HG03460 (cell line): ENCODE data around the gene ARF6.
"Not testable (repeated sequence)": the region's sequence is repeated elsewhere in the genome, so short reads cannot be mapped to it uniquely, and the experiment has no call there.

ENCODE experiments used
- ATAC-seq: cut with Tn5 transposase; IDR thresholded peaks from one replicate; pipeline ENCODE4 v1.9.1; 2021; ENCODE audit not compliant: unreplicated experiment

Gene ARF6

GRCh38 chr14:49902679-49903246 is 9.9 kb downstream of the ARF6 start:
- not testable (repeated sequence) for ATAC-seq

- no peak for ATAC-seq
Measured at GRCh38 chr14:49904270-49904669, 11.4 kb downstream of the ARF6 start.

GRCh38 chr14:49905989-49906388 is 13.1 kb downstream of the ARF6 start:
- no peak for ATAC-seq

GRCh38 chr14:49907186-49907585 is 14.3 kb downstream of the ARF6 start:
- no peak for ATAC-seq

GRCh38 chr14:49908433-49908782 is 15.5 kb downstream of the ARF6 start:
- no peak for ATAC-seq

GRCh38 chr14:49909016-49909415 is 16.1 kb downstream of the ARF6 start:
- no peak for ATAC-seq

GRCh38 chr14:49915085-49915484 is 22.2 kb downstream of the ARF6 start:
- no peak for ATAC-seq

GRCh38 chr14:49918706-49919105 is 25.8 kb downstream of the ARF6 start:
- ATAC-seq, result no peak

GRCh38 chr14:49919825-49920659 is 27.2 kb downstream of the ARF6 start:
- no peak for ATAC-seq

GRCh38 chr14:49920935-49921334 is 28.1 kb downstream of the ARF6 start:
- ATAC-seq, result no peak

- no peak for ATAC-seq
Measured at GRCh38 chr14:49921401-49921800, 28.5 kb downstream of the ARF6 start.

- ATAC-seq, result no peak
Measured at GRCh38 chr14:49923442-49923841, 30.6 kb downstream of the ARF6 start.

GRCh38 chr14:49923881-49924280 is 31.0 kb downstream of the ARF6 start:
- no peak for ATAC-seq

- no peak for ATAC-seq
Measured at GRCh38 chr14:49924852-49925251, 32.0 kb downstream of the ARF6 start.

- no peak for ATAC-seq
Measured at GRCh38 chr14:49926803-49927202, 33.9 kb downstream of the ARF6 start.

GRCh38 chr14:49928015-49928414 is 35.1 kb downstream of the ARF6 start:
- no peak for ATAC-seq

- no peak for ATAC-seq
Measured at GRCh38 chr14:49930720-49931119, 37.8 kb downstream of the ARF6 start.

GRCh38 chr14:49931523-49931922 is 38.6 kb downstream of the ARF6 start:
- ATAC-seq, result no peak

GRCh38 chr14:49933128-49933527 is 40.2 kb downstream of the ARF6 start:
- no peak for ATAC-seq

- ATAC-seq, result no peak
Measured at GRCh38 chr14:49933704-49934103, 40.8 kb downstream of the ARF6 start.

- ATAC-seq, result no peak
Measured at GRCh38 chr14:49934646-49935045, 41.8 kb downstream of the ARF6 start.

- ATAC-seq, result no peak
Measured at GRCh38 chr14:49935526-49935925, 42.6 kb downstream of the ARF6 start.

- not testable (repeated sequence) for ATAC-seq
Measured at GRCh38 chr14:49936246-49936645, 43.4 kb downstream of the ARF6 start.
